ENCODE results near the gene CLC. TPM values are rescaled to one million over a fixed set of nuclear protein-coding genes. Genes with fewer than 3 reads are reported as not detected.
"Not testable (repeated sequence)": the region's sequence is repeated elsewhere in the genome, so short reads cannot be mapped to it uniquely, and the experiment has no call there.

The CLC gene
- total and polyA plus RNA-seq, 9 donors = not detected

- no peak overlapping the region for H3K27ac ChIP-seq
- H3K36me3 ChIP-seq = no peaks in the 10 kb centered on the region
- no peak overlapping the region for H3K4me3 ChIP-seq
- H3K4me1 ChIP-seq (ENCODE audit: insufficient read depth) = no peaks in the 10 kb centered on the region
- intact Hi-C loops (cut with DNase I) = no loop called here
- H3K27me3 ChIP-seq = no peaks in the 10 kb centered on the region
- no peaks in the 10 kb centered on the region for H3K9me3 ChIP-seq
- TF ChIP-seq EP300 (IDR thresholded peaks at IDR 0.05) = no peak
- TF ChIP-seq POLR2A (IDR thresholded peaks at IDR 0.05) = no peak
- TF ChIP-seq CTCF (IDR thresholded peaks at IDR 0.05) = no peak
- no peak for DNase-seq
Measured at GRCh38 chr19:39725995-39726394, 11.8 kb downstream of the CLC start.

GRCh38 chr19:39720144-39720543 is 17.7 kb downstream of the CLC start:
- H3K4me3 ChIP-seq; H3K36me3 ChIP-seq; DNase-seq; intact Hi-C loops (cut with DNase I); H3K27ac ChIP-seq; H3K4me1 ChIP-seq (ENCODE audit: insufficient read depth); H3K9me3 ChIP-seq; H3K27me3 ChIP-seq: not testable (repeated sequence)
- WGBS, 3 donors = 75 to 86% (median 81%) methylated on average over 3 of the region's 3 CpGs

GRCh38 chr19:39710333-39710890 is 27.4 kb downstream of the CLC start:
- no peak for DNase-seq
- TF ChIP-seq POLR2A (IDR thresholded peaks at IDR 0.05) (no peak), EP300 (IDR thresholded peaks at IDR 0.05) (no peak), CTCF (IDR thresholded peaks at IDR 0.05) (no peak)
- intact Hi-C loops (cut with DNase I) = no loop called here
- H3K27me3 ChIP-seq = no peaks in the 10 kb centered on the region
- 83 to 88% (median 85%) methylated on average over 4 of the region's 4 CpGs for WGBS, 3 donors
- no peaks in the 10 kb centered on the region for H3K4me1 ChIP-seq (ENCODE audit: insufficient read depth)
- no peaks in the 10 kb centered on the region for H3K9me3 ChIP-seq
- H3K27ac ChIP-seq = no peak overlapping the region
- no peak overlapping the region for H3K4me3 ChIP-seq
- H3K36me3 ChIP-seq = no peaks in the 10 kb centered on the region

GRCh38 chr19:39709026-39709872 is 28.6 kb downstream of the CLC start:
- Histone ChIP-seq H3K27ac (no peak overlapping the region), H3K9me3 (no peaks in the 10 kb centered on the region), H3K36me3 (no peaks in the 10 kb centered on the region), H3K4me3 (no peak overlapping the region), H3K27me3 (no peaks in the 10 kb centered on the region), H3K4me1 (ENCODE audit: insufficient read depth) (no peaks in the 10 kb centered on the region)
- 78 to 83% (median 81%) methylated on average over 5 of the region's 5 CpGs for WGBS, 3 donors
- DNase-seq = no peak
- TF ChIP-seq EP300 (IDR thresholded peaks at IDR 0.05) (no peak), POLR2A (IDR thresholded peaks at IDR 0.05) (no peak), CTCF (IDR thresholded peaks at IDR 0.05) (no peak)
- intact Hi-C loops (cut with DNase I) = no loop called here

- no peak for DNase-seq
- no peak for TF ChIP-seq CTCF (IDR thresholded peaks at IDR 0.05)
- 77 to 79% (median 78%) methylated on average over 6 of the region's 6 CpGs for WGBS, 3 donors
- Histone ChIP-seq H3K4me3 (no peak overlapping the region), H3K4me1 (ENCODE audit: insufficient read depth) (no peaks in the 10 kb centered on the region), H3K27ac (no peak overlapping the region), H3K36me3 (no peaks in the 10 kb centered on the region), H3K9me3 (no peaks in the 10 kb centered on the region), H3K27me3 (no peaks in the 10 kb centered on the region)
- intact Hi-C loops (cut with DNase I) = no loop called here
Measured at GRCh38 chr19:39708594-39708993, 29.2 kb downstream of the CLC start.

All from ovary (tissue), 9 donors.